ENCODE measurements around the gene TTC7B. TPM values are rescaled to one million over a fixed set of nuclear protein-coding genes. Genes with fewer than 3 reads are reported as not detected.

The TTC7B gene
- total and polyA plus RNA-seq, 2 of the 13 experiments (the other 11 are each of a cell fraction or from before 2014, with no cell fraction given): 1.3 to 3.2 TPM

DNA sequence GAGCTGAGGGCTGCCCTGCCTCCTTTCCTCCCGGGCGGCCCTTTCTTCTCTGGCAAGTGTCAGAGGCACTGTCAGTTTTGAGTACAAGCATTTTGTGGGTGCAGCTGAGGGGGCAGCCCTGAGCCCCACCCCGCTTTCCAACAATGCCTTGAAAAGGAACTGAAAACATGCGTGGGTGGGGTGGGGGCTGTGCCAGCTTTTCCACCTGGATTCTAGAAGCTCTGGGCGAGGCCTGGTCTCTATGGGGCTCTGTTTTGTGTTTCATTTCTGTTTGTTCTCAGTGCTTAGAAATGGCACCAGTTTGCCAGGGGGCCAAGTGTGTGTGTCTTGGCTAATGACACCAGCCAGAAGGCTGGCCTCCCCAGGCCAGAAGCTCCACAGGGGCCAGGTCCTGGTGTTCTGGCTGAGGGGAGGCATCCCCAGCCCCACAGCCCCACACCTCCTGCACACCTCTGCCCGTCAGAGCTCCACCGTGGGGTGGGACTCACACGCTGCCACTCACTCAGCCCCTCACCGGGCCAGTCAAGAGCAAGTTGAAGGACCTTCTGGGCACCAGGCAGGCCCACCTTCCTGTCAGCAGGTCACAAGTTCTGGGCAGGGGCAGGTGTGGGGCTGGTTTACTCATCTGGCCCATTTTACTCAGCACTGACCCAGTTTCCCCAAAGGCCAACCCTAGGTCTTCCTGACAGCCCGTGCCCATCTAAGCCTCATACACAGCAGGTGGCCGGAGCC is 264.3 kb downstream of the TTC7B start:
- 19% methylated on average over 2 of the region's 11 CpGs for WGBS (ENCODE audit: low lambda C conversion rate)
- Histone ChIP-seq H3K79me2 (ENCODE audit: insufficient read depth, low read length) (no peaks in the 10 kb centered on the region), H3K4me1 (ENCODE audit: insufficient read depth, low read length) (peaks cover 15% of the 10 kb centered on the region), H3K4me3 (replicated peaks in 1 of 3; ENCODE audit: insufficient read depth in 1 of 3, low read depth in 2 of 3, low read length in 3 of 3) (no peak overlapping the region), H3K4me2 (ENCODE audit: low read depth, low read length) (no peak overlapping the region), H3K36me3 (replicated peaks in 1 of 2; ENCODE audit: control insufficient read depth in 1 of 2, insufficient read depth in 2 of 2, low read length in 2 of 2) (no peaks in the 10 kb centered on the region), H3K27me3 (ENCODE audit: control insufficient read depth in 1 of 2, insufficient read depth in 2 of 2, low read length in 2 of 2) (peaks cover 3 to 10% of the 10 kb centered on the region in 2 experiments; a peak in 3 of 5 replicates), H3K9me3 (ENCODE audit: low read length) (no peaks in the 10 kb centered on the region), H2AFZ (ENCODE audit: low read length) (no peak overlapping the region), H3K27ac (ENCODE audit: extremely low read length, insufficient read depth, low read length) (no peak overlapping the region), H3K9ac (ENCODE audit: insufficient read depth, low read depth, low read length) (no peak overlapping the region), H4K20me1 (ENCODE audit: insufficient read depth, low read length) (no peaks in the 10 kb centered on the region)
- ChIA-PET POLR2A (no interaction called here), CTCF (ENCODE audit: low intra/inter-chr PET ratio, low total read pairs) (no interaction called here)
- DNase-seq (ENCODE audit: low spot score) (no peak), ATAC-seq (no peak), FAIRE-seq (no peak)
- in situ Hi-C loops (cut with HindIII; ENCODE audit: extremely low pct_ligation_motif_present, low pct_unique_long_range_greater_than_20kb) (no loop called here), intact Hi-C loops (cut with micrococcal nuclease; ENCODE audit: unreplicated experiment) (no loop called here)
- TF ChIP-seq, protein P1, sequence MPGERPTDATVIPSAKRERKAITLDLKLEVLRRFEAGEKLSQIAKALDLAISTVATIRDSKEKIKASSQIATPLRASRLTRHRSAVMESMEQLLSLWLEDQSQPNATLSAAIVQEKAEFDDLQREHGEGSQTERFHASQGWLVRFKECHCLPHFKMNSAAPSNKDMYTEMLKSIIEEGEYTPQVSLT (CRISPR knock-in tag; IDR thresholded peaks at IDR 0.05; ENCODE audit: borderline replicate concordance, low read depth): no peak
- TF ChIP-seq DMAP1 (CRISPR knock-in tag; IDR thresholded peaks at IDR 0.05) (no peak), U2AF2 (IDR thresholded peaks at IDR 0.05; ENCODE audit: low read depth, low read length) (no peak), CHD2 (IDR thresholded peaks at IDR 0.05; ENCODE audit: low read depth, low read length) (no peak), ZNF773 (CRISPR knock-in tag; IDR thresholded peaks at IDR 0.05; ENCODE audit: borderline replicate concordance) (no peak)
- BruUV-seq (replicated peaks): no TSS peak

DNA sequence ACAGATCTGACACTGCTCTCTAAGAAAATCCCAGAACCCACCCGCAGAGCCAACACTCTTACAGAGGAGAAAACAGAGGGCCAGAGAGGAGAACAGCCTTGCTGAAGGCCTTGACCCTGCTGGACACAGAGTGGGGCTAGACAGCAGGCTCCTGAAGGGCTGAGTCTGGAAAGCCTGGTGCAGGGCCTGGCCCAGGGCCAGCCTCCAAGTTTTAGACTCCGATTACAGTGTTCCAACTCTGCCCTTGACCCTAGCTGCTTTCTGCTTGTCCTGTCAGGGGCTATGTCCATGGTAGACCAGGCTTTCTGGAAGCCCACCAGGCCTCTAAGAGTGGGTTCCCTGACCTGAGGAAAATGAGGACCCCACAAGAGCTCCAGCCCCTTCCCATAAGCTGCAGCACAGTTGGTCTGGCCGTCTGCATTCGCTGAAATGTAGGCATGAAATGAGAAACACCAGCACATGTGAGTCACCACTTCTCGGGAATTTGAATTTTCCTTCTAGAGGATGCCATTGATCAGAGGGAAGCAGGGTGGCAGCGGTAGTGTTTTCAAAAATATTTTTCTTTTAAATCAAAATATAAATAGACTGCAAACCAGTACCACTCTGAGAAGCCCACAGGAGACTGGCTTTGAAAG is 265.0 kb downstream of the TTC7B start:
- no peak overlapping the region for H3K27ac ChIP-seq (ENCODE audit: extremely low read length, insufficient read depth, low read length)
- H3K9ac ChIP-seq (ENCODE audit: insufficient read depth, low read depth, low read length): no peak overlapping the region
- CTCF ChIA-PET (ENCODE audit: low intra/inter-chr PET ratio, low total read pairs): no interaction called here
- peaks cover 8% of the 10 kb centered on the region for H3K4me1 ChIP-seq (ENCODE audit: insufficient read depth, low read length)
- no peaks in the 10 kb centered on the region for H4K20me1 ChIP-seq (ENCODE audit: insufficient read depth, low read length)
- DNase-seq (ENCODE audit: low spot score) (no peak), ATAC-seq (no peak), FAIRE-seq (no peak)
- H3K27me3 ChIP-seq (ENCODE audit: control insufficient read depth in 1 of 2, insufficient read depth in 2 of 2, low read length in 2 of 2): peaks cover 3 to 10% of the 10 kb centered on the region in 2 experiments; a peak in 3 of 5 replicates
- H3K9me3 ChIP-seq (ENCODE audit: low read length): no peaks in the 10 kb centered on the region
- no peak overlapping the region for H2AFZ ChIP-seq (ENCODE audit: low read length)
- no TSS peak for BruUV-seq (replicated peaks)
- no peak overlapping the region for H3K4me2 ChIP-seq (ENCODE audit: low read depth, low read length)
- POLR2A ChIA-PET: no interaction called here
- H3K4me3 ChIP-seq (replicated peaks in 1 of 3; ENCODE audit: insufficient read depth in 1 of 3, low read depth in 2 of 3, low read length in 3 of 3): no peak overlapping the region
- no peaks in the 10 kb centered on the region for H3K79me2 ChIP-seq (ENCODE audit: insufficient read depth, low read length)
- in situ Hi-C loops (cut with HindIII; ENCODE audit: extremely low pct_ligation_motif_present, low pct_unique_long_range_greater_than_20kb) (no loop called here), intact Hi-C loops (cut with micrococcal nuclease; ENCODE audit: unreplicated experiment) (no loop called here)
- 30% methylated on average over 4 of the region's 6 CpGs for WGBS (ENCODE audit: low lambda C conversion rate)
- H3K36me3 ChIP-seq (replicated peaks in 1 of 2; ENCODE audit: control insufficient read depth in 1 of 2, insufficient read depth in 2 of 2, low read length in 2 of 2): no peaks in the 10 kb centered on the region
- no peak for TF ChIP-seq MEIS1 (CRISPR knock-in tag; IDR thresholded peaks at IDR 0.05; ENCODE audit: borderline replicate concordance)
- TF ChIP-seq, protein P2, sequence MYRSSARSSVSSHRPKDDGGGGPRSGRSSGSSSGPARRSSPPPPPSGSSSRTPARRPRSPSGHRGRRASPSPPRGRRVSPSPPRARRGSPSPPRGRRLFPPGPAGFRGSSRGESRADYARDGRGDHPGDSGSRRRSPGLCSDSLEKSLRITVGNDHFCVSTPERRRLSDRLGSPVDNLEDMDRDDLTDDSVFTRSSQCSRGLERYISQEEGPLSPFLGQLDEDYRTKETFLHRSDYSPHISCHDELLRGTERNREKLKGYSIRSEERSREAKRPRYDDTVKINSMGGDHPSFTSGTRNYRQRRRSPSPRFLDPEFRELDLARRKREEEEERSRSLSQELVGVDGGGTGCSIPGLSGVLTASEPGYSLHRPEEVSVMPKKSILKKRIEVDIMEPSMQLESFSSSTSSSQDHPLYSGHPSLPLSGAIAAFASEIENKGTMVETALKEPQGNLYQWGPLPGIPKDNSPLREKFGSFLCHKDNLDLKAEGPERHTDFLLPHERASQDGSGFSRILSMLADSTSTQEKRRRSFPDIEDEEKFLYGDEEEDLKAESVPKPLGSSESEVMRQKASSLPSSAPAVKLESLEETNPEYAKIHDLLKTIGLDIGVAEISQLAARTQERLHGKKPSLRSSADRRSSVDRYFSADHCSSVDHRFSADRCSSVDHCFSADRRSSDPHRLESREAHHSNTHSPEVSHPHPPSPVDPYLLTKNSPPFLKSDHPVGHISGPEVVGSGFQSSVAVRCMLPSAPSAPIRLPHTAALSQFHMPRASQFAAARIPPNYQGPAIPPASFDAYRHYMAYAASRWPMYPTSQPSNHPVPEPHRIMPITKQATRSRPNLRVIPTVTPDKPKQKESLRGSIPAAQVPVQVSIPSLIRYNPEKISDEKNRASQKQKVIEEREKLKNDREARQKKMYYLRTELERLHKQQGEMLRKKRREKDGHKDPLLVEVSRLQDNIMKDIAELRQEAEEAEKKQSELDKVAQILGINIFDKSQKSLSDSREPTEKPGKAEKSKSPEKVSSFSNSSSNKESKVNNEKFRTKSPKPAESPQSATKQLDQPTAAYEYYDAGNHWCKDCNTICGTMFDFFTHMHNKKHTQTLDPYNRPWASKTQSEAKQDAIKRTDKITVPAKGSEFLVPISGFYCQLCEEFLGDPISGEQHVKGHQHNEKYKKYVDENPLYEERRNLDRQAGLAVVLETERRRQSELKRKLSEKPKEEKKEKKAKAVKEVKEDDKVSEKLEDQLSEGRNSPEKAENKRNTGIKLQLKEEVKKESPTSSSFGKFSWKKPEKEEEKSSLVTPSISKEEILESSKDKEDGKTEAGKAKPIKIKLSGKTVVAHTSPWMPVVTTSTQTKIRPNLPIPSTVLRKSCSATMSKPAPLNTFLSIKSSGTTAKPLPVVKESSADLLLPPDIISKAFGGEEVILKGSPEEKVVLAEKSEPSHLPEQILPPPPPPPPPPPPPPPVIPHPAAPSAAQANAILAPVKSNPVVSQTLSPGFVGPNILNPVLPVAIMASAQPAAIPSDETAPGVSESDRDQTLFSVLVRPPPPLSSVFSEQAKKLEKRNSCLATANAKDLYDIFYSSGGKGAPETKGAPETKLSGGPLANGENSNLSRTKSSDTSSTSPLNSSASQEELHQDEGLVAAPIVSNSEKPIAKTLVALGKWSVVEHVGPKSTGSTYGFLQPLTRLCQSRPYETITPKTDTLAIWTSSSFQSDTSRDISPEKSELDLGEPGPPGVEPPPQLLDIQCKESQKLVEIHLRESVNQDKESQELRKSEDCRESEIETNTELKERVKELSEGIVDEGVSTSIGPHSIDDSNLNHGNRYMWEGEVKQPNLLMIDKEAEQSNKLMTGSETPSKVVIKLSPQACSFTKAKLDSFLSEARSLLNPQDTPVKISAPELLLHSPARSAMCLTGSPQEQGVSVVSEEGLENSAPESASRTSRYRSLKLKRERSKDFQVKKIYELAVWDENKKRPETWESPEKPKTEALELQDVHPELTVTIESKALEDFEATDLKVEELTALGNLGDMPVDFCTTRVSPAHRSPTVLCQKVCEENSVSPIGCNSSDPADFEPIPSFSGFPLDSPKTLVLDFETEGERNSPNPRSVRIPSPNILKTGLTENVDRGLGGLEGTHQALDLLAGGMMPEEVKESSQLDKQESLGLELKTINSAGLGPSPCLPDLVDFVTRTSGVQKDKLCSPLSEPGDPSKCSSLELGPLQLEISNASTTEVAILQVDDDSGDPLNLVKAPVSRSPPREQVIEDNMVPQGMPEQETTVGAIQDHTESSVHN (CRISPR knock-in tag; IDR thresholded peaks at IDR 0.05): no peak
